SK-N-SH (cell line): ENCODE measurements around the gene OR52M1.

Experiments used
- CTCF ChIP-seq: fragments of 200-600 bp; sonication (generic); IDR thresholded peaks from 2 replicates; pipeline ENCODE4 v1.6.1; 2017; ENCODE audit warnings: antibody characterized with exemption, mild to moderate bottlenecking, moderate library complexity
- FOSL2 ChIP-seq: IDR thresholded peaks from 2 replicates; pipeline ENCODE4 v1.4.0; 2012; ENCODE audit warnings: low read depth, mild to moderate bottlenecking, moderate library complexity, borderline replicate concordance
- JUND ChIP-seq: IDR thresholded peaks from 2 replicates; pipeline ENCODE4 v1.4.0; 2012
- MXI1 ChIP-seq: IDR thresholded peaks from 2 replicates; pipeline ENCODE4 v1.6.1; 2012; ENCODE audit warnings: mild to moderate bottlenecking, low read depth, low read length, improper control_type of control experiment
- PBX3 ChIP-seq: IDR thresholded peaks from 2 replicates; pipeline ENCODE4; 2012
- RAD21 ChIP-seq: IDR thresholded peaks from 2 replicates; pipeline ENCODE4 v1.6.1; 2012; ENCODE audit warnings: mild to moderate bottlenecking, low read length
- REST ChIP-seq: IDR thresholded peaks from 2 replicates; pipeline ENCODE4 v1.6.1; 2012; ENCODE audit warnings: mild to moderate bottlenecking, low read depth, low read length, moderate library complexity
- YY1 ChIP-seq: IDR thresholded peaks from 2 replicates; pipeline ENCODE4 v1.4.0; 2012; ENCODE audit warnings: low read depth, mild to moderate bottlenecking
- ZBTB33 ChIP-seq: IDR thresholded peaks from 2 replicates; pipeline ENCODE4 v1.4.0; 2012; ENCODE audit warnings: low read depth, borderline replicate concordance

GRCh38 chr11:4544891-4545290 lies at the start of gene OR52M1:
- TF ChIP-seq CTCF = no peak
- TF ChIP-seq ZBTB33 = no peak
- no peak for TF ChIP-seq JUND
- no peak for TF ChIP-seq YY1
- no peak for TF ChIP-seq FOSL2
- TF ChIP-seq REST = no peak
- no peak for TF ChIP-seq MXI1
- no peak for TF ChIP-seq RAD21
- no peak for TF ChIP-seq PBX3
